GM23338 (cell line): ENCODE measurements around the gene MPND. TPM values are rescaled to one million over a fixed set of nuclear protein-coding genes. Genes with fewer than 3 reads are reported as not detected.

Experiments
- ATAC-seq: fragments of 200-7000 bp; cut with Tn5 transposase; 3 replicates; pipeline ENCODE4 v1.9.1; 2020
- DNase-seq: peaks from one replicate; pipeline ENCODE4 v3.0.0-alpha.2; 2015; ENCODE audit warnings: low spot score
- H2AFZ ChIP-seq: fragments of 200-600 bp; sonication (generic); 2 replicates; pipeline ENCODE4 v1.8.0; 2016; ENCODE audit warnings: antibody characterized with exemption, mild to moderate bottlenecking, moderate library complexity
- H3F3A ChIP-seq: fragments of 200-600 bp; sonication (generic); replicated peaks from 2 replicates; pipeline ENCODE4 v1.8.0; 2017; ENCODE audit warnings: antibody characterized with exemption, mixed run types, low read depth
- H3K27ac ChIP-seq: fragments of 200-600 bp; sonication (generic); 2 replicates; pipeline ENCODE4 v1.6.1; 2016; ENCODE audit warnings: low read depth
- H3K27me3 ChIP-seq: fragments of 200-600 bp; sonication (generic); 2 replicates; pipeline ENCODE4 v1.8.0; 2016; ENCODE audit warnings: mild to moderate bottlenecking, mixed run types, moderate library complexity; ENCODE audit not compliant: insufficient read depth
- H3K36me3 ChIP-seq: fragments of 200-600 bp; sonication (generic); 2 replicates; pipeline ENCODE4 v1.8.0; 2016; ENCODE audit warnings: mild to moderate bottlenecking; ENCODE audit not compliant: insufficient read depth
- H3K4me1 ChIP-seq: fragments of 200-600 bp; sonication (generic); 2 replicates; pipeline ENCODE4 v1.8.0; 2016; ENCODE audit warnings: mild to moderate bottlenecking, moderate library complexity; ENCODE audit not compliant: insufficient read depth
- H3K4me2 ChIP-seq: fragments of 200-600 bp; sonication (generic); 2 replicates; pipeline ENCODE4 v1.7.1; 2017; ENCODE audit warnings: mixed run types
- H3K4me3 ChIP-seq: fragments of 200-600 bp; sonication (generic); 2 replicates; pipeline ENCODE4 v1.6.1; 2016; ENCODE audit warnings: mixed run types
- H3K79me2 ChIP-seq: fragments of 200-600 bp; sonication (generic); replicated peaks from 2 replicates; pipeline ENCODE4 v1.8.0; 2017; ENCODE audit warnings: mild to moderate bottlenecking; ENCODE audit not compliant: insufficient read depth
- H3K9me2 ChIP-seq: fragments of 200-600 bp; sonication (generic); 2 replicates; pipeline ENCODE4 v1.8.0; 2017; ENCODE audit not compliant: insufficient read depth
- H4K20me1 ChIP-seq: fragments of 200-600 bp; sonication (generic); replicated peaks from 2 replicates; pipeline ENCODE4 v1.8.0; 2017; ENCODE audit warnings: mild to moderate bottlenecking; ENCODE audit not compliant: insufficient read depth
- H3K27ac Mint-ChIP-seq: 2 replicates; pipeline ENCODE4 v1.8.0; 2020; ENCODE audit warnings: inconsistent platforms, mild to moderate bottlenecking, moderate library complexity, mixed read lengths
- H3K27me3 Mint-ChIP-seq: 3 replicates; pipeline ENCODE4 v1.8.0; 2022; ENCODE audit warnings: low read depth, mild to moderate bottlenecking, moderate library complexity, mixed read lengths, inconsistent platforms; ENCODE audit not compliant: insufficient read depth, poor library complexity
- H3K36me3 Mint-ChIP-seq: 3 replicates; pipeline ENCODE4 v1.8.0; 2021; ENCODE audit warnings: low read depth, mild to moderate bottlenecking, inconsistent platforms, moderate library complexity, mixed read lengths
- H3K4me1 Mint-ChIP-seq: 3 replicates; pipeline ENCODE4 v1.8.0; 2020; ENCODE audit warnings: mild to moderate bottlenecking, inconsistent platforms, mixed read lengths
- H3K4me3 Mint-ChIP-seq: 3 replicates; pipeline ENCODE4 v1.8.0; 2021; ENCODE audit warnings: moderate library complexity, mild to moderate bottlenecking, inconsistent platforms, mixed read lengths
- H3K9me3 Mint-ChIP-seq: 3 replicates; pipeline ENCODE4 v1.8.0; 2020; ENCODE audit warnings: moderate library complexity, mild to moderate bottlenecking, inconsistent platforms, mixed read lengths
- STAT1 ChIP-seq: IDR thresholded peaks from one replicate; pipeline ENCODE4 v1.6.1; 2016; ENCODE audit warnings: antibody characterized with exemption; ENCODE audit not compliant: unreplicated experiment
- polyA plus RNA-seq: library from polyadenylated mRNA; unstranded; fragments of >200 nt; fragmentation: Nextera tagmentation; extraction: Ambion mirVana; gene quantifications from 2 replicates; pipeline ENCODE4 v1.2.1, GENCODE V29; 2016
- total RNA-seq: library from RNA; depleted of rRNA; stranded (reverse); fragments of >200 nt; shearing (Covaris generic); gene quantifications from 2 replicates; pipeline ENCODE4 v1.2.3, GENCODE V29; 2014
- TF ChIP-seq, protein P1 (sequence below): fragments of 250-450 bp; sonication (Bioruptor Pico); IDR thresholded peaks from 2 replicates; pipeline ENCODE4 v1.5.0; 2020; ENCODE audit warnings: mild to moderate bottlenecking, moderate library complexity
- TF ChIP-seq, protein P2 (sequence below): IDR thresholded peaks from one replicate; pipeline ENCODE4 v1.6.1; 2018; ENCODE audit warnings: antibody characterized with exemption; ENCODE audit not compliant: unreplicated experiment

The MPND gene
- total and polyA plus RNA-seq, 2 experiments from 2014 or later = 11.8 to 15.6 TPM

DNA sequence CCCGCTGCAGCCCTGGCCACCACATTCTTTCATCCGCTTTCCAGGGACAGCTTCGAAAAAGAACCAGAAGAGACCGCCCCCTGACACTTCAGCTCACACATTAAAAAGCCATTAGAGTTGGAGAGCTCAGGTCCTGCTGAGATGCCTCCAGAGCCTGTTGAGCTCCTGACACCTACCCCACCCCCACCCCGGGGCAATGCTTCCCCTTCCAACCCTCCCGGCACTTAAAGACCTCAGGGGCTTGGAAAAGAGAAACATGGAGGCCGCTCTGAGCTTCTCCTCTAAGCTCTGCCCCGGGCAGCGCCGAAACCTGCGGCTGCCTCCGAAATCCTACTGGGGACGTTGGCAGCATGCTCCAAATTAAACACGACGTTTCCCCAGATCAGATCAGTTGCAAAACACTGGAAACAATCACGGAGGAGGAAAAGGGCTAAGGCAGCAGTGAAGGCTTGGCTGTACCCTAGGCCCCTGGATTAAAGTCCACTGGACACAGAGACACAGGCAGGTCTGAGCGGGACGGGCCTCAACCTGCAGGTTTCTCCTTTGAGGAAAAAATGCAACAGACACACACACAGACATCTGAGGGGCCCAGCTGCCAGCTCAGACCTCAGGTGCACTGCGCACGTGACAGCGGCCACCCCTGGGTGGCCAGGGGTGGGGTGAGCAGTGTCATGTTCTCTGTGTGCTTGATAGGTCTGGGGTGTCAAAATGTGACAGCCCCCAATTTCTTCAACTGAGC is 47.4 kb downstream of the MPND start:
- peaks cover 97% of the 10 kb centered on the region for H3K79me2 ChIP-seq
- H3K4me1 ChIP-seq = peaks cover 22% of the 10 kb centered on the region
- Mint-ChIP-seq H3K4me3 (peak overlapping the region; percentile 63), H3K27me3 (peaks cover 22% of the 10 kb centered on the region), H3K36me3 (peaks cover 22% of the 10 kb centered on the region), H3K4me1 (peaks cover 59% of the 10 kb centered on the region), H3K9me3 (no peaks in the 10 kb centered on the region), H3K27ac (peak overlapping the region; percentile 76)
- TF ChIP-seq STAT1 = no peak
- TF ChIP-seq, protein P1, sequence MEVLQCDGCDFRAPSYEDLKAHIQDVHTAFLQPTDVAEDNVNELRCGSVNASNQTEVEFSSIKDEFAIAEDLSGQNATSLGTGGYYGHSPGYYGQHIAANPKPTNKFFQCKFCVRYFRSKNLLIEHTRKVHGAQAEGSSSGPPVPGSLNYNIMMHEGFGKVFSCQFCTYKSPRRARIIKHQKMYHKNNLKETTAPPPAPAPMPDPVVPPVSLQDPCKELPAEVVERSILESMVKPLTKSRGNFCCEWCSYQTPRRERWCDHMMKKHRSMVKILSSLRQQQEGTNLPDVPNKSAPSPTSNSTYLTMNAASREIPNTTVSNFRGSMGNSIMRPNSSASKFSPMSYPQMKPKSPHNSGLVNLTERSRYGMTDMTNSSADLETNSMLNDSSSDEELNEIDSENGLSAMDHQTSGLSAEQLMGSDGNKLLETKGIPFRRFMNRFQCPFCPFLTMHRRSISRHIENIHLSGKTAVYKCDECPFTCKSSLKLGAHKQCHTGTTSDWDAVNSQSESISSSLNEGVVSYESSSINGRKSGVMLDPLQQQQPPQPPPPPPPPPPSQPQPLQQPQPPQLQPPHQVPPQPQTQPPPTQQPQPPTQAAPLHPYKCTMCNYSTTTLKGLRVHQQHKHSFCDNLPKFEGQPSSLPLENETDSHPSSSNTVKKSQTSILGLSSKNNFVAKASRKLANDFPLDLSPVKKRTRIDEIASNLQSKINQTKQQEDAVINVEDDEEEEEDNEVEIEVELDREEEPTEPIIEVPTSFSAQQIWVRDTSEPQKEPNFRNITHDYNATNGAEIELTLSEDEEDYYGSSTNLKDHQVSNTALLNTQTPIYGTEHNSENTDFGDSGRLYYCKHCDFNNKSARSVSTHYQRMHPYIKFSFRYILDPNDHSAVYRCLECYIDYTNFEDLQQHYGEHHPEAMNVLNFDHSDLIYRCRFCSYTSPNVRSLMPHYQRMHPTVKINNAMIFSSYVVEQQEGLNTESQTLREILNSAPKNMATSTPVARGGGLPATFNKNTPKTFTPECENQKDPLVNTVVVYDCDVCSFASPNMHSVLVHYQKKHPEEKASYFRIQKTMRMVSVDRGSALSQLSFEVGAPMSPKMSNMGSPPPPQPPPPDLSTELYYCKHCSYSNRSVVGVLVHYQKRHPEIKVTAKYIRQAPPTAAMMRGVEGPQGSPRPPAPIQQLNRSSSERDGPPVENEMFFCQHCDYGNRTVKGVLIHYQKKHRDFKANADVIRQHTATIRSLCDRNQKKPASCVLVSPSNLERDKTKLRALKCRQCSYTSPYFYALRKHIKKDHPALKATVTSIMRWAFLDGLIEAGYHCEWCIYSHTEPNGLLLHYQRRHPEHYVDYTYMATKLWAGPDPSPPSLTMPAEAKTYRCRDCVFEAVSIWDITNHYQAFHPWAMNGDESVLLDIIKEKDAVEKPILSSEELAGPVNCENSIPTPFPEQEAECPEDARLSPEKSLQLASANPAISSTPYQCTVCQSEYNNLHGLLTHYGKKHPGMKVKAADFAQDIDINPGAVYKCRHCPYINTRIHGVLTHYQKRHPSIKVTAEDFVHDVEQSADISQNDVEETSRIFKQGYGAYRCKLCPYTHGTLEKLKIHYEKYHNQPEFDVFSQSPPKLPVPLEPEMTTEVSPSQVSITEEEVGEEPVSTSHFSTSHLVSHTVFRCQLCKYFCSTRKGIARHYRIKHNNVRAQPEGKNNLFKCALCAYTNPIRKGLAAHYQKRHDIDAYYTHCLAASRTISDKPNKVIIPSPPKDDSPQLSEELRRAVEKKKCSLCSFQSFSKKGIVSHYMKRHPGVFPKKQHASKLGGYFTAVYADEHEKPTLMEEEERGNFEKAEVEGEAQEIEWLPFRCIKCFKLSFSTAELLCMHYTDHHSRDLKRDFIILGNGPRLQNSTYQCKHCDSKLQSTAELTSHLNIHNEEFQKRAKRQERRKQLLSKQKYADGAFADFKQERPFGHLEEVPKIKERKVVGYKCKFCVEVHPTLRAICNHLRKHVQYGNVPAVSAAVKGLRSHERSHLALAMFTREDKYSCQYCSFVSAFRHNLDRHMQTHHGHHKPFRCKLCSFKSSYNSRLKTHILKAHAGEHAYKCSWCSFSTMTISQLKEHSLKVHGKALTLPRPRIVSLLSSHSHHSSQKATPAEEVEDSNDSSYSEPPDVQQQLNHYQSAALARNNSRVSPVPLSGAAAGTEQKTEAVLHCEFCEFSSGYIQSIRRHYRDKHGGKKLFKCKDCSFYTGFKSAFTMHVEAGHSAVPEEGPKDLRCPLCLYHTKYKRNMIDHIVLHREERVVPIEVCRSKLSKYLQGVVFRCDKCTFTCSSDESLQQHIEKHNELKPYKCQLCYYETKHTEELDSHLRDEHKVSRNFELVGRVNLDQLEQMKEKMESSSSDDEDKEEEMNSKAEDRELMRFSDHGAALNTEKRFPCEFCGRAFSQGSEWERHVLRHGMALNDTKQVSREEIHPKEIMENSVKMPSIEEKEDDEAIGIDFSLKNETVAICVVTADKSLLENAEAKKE = peak; percentile 59; the same call in 1 of the 2 replicates
- TF ChIP-seq, protein P2, sequence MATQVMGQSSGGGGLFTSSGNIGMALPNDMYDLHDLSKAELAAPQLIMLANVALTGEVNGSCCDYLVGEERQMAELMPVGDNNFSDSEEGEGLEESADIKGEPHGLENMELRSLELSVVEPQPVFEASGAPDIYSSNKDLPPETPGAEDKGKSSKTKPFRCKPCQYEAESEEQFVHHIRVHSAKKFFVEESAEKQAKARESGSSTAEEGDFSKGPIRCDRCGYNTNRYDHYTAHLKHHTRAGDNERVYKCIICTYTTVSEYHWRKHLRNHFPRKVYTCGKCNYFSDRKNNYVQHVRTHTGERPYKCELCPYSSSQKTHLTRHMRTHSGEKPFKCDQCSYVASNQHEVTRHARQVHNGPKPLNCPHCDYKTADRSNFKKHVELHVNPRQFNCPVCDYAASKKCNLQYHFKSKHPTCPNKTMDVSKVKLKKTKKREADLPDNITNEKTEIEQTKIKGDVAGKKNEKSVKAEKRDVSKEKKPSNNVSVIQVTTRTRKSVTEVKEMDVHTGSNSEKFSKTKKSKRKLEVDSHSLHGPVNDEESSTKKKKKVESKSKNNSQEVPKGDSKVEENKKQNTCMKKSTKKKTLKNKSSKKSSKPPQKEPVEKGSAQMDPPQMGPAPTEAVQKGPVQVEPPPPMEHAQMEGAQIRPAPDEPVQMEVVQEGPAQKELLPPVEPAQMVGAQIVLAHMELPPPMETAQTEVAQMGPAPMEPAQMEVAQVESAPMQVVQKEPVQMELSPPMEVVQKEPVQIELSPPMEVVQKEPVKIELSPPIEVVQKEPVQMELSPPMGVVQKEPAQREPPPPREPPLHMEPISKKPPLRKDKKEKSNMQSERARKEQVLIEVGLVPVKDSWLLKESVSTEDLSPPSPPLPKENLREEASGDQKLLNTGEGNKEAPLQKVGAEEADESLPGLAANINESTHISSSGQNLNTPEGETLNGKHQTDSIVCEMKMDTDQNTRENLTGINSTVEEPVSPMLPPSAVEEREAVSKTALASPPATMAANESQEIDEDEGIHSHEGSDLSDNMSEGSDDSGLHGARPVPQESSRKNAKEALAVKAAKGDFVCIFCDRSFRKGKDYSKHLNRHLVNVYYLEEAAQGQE = no peak
- peak overlapping the region; percentile 84; the same call in 1 of the 2 replicates for H3K27ac ChIP-seq
- H3K4me3 ChIP-seq = peak overlapping the region; percentile 46
- H3K36me3 ChIP-seq = peaks cover 6% of the 10 kb centered on the region; the same call in 1 of the 2 replicates
- no peaks in the 10 kb centered on the region for H3K9me2 ChIP-seq
- H2AFZ ChIP-seq = no peak overlapping the region
- peaks cover 70% of the 10 kb centered on the region for H4K20me1 ChIP-seq
- no peaks in the 10 kb centered on the region for H3K27me3 ChIP-seq
- DNase-seq (peak; percentile 85), ATAC-seq (peak; percentile 83)
- H3K4me2 ChIP-seq = peak overlapping the region; percentile 75
- peaks cover 10% of the 10 kb centered on the region; the same call in 1 of the 2 replicates for H3F3A ChIP-seq
